OCI-LY7 (cell line): ENCODE data around the gene NCAM2.

Experiments used
- CTCF ChIP-seq: fragments of 200-600 bp; sonication (generic); conservative IDR thresholded peaks from 2 replicates; pipeline ENCODE4 v1.5.1; 2014; ENCODE audit warnings: mild to moderate bottlenecking, antibody characterized with exemption, low read length, moderate library complexity, mixed read lengths
- EZH2phosphoT487 ChIP-seq: fragments of 200-600 bp; sonication (generic); IDR thresholded peaks from 2 replicates; pipeline ENCODE4 v1.6.1; 2018; ENCODE audit warnings: low read depth, borderline replicate concordance, mild to moderate bottlenecking, mixed run types, antibody characterized with exemption, low read length, moderate library complexity, mixed read lengths

- TF ChIP-seq CTCF (no peak), EZH2phosphoT487 (no peak)
Observed at GRCh38 chr21:21114461-21114860, 116.3 kb downstream of the NCAM2 start.
